Keratinocyte (primary cell): Measurements from ENCODE around the gene GJA8. TPM values are rescaled to one million over a fixed set of nuclear protein-coding genes. Genes with fewer than 3 reads are reported as not detected.

Experiments used
- polyA plus RNA-seq, 5 experiments: library from polyadenylated mRNA; depleted of rRNA in 3 of 5; stranded (reverse) in 3 of 5; stranded (forward) in 1 of 5; unstranded in 1 of 5; fragments of >200 nt; gene quantifications; 1 replicate in 1 of 5; 2 replicates in 3 of 5; 3 replicates in 1 of 5; pipeline versions ENCODE4 v1.2.1 to v1.2.3, GENCODE V29; 2011 to 2012; ENCODE audit warnings: missing spikeins in 2 of 5, low read depth in 1 of 5, low replicate concordance in 1 of 5

The GJA8 gene
- polyA plus RNA-seq, 1 donor (not counting 4 experiments of a cell fraction or from before 2014, with no cell fraction given), result not detected

Other genes starting within 250 kb of the GJA8 start
- gene ACP6, start 232.3 kb upstream of the GJA8 start, polyA plus RNA-seq, result 7.4 to 8.0 TPM (median 8.0 TPM) in 3 replicates
- gene GJA5, start 142.2 kb upstream of the GJA8 start, polyA plus RNA-seq, result 44.0 to 83.1 TPM (median 82.1 TPM) in 3 replicates
- 13.0 to 34.0 TPM (median 26.7 TPM) in 3 replicates for gene GPR89B, start 25.6 kb downstream of the GJA8 start, polyA plus RNA-seq
- gene NBPF11, start 249.5 kb downstream of the GJA8 start, polyA plus RNA-seq, result 4.4 to 8.4 TPM (median 8.4 TPM) in 3 replicates